RCC 7860 (cell line): ENCODE data around the gene CEMIP.

Source experiments
- DNase-seq: peaks from one replicate; pipeline ENCODE4 v3.0.0-alpha.2; 2015; ENCODE audit warnings: low spot score
- FAIRE-seq: peaks from 2 replicates; lab custom pipeline; 2012; peaks lifted over from hg19 to GRCh38; lab: Jason Lieb, UNC

CEMIP gene

GRCh38 chr15:80880086-80880485 lies 100.9 kb downstream of the CEMIP start:
- no peak for DNase-seq
- no peak for FAIRE-seq

DNA sequence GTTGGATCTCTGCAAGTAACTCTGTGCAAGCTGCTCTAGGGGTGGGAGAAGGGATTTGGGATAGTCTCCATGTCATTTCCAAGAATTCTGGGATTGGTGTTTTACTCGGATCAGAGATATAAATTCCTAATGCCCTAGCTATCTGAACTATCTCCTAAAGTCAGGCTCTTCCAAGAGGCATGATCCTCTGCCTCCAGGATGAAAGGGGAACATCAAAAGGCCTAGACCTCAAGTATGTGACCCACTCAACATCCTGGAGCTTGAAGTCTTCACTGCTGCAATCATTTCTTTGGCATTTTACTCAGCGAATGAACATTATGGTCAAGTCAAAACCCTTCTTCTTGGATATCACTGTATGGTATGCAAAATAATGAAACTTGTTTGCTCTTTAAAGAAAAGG lies 104.5 kb downstream of the CEMIP start:
- DNase-seq: no peak
- no peak for FAIRE-seq

GRCh38 chr15:80885016-80885579 lies 105.9 kb downstream of the CEMIP start:
- FAIRE-seq (no peak), DNase-seq (no peak)

GRCh38 chr15:80887148-80887547 lies 108.0 kb downstream of the CEMIP start:
- no peak for DNase-seq
- no peak for FAIRE-seq

DNA sequence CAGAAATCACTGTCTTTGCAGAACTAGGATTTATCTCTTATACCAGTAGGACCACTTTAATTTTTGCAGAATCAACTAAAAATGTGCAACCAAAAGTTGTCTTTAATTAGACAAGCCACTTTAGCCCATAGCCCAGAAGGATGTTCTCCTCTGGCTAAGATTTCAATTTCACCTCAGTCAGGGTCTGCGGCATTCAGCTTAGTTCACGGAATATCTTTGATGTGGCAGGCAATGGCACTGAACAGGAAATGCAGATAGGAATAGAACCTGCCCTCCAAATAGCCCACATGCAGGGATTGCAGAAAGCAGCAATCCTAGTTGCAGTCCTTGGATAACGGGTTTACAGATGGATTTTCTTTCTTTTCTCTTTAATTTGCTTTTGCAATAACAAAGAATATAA lies 109.7 kb downstream of the CEMIP start:
- DNase-seq: no peak
- FAIRE-seq: no peak

GRCh38 chr15:80890341-80891005 lies 111.3 kb downstream of the CEMIP start:
- FAIRE-seq (no peak), DNase-seq (peak; percentile 8)

DNA sequence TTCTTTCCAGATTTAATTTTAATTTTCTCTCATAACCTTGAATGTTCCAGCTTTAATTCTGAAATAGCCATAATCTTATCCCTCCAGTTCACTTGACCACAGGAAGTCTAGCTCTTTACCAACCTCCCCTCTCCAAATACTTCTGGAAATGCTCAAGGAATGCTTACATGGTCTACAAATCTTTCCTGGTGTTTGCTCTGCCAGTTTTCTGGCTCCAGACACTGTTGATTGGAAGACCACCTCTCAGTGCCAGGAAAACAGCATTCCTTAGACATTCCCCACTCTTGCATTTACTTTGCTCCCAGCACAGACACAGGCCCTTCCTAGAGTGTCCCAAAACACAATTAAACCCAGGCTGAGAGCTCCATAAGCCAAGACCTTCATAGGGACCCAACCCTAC lies 111.8 kb downstream of the CEMIP start:
- no peak for FAIRE-seq
- no peak for DNase-seq

DNA sequence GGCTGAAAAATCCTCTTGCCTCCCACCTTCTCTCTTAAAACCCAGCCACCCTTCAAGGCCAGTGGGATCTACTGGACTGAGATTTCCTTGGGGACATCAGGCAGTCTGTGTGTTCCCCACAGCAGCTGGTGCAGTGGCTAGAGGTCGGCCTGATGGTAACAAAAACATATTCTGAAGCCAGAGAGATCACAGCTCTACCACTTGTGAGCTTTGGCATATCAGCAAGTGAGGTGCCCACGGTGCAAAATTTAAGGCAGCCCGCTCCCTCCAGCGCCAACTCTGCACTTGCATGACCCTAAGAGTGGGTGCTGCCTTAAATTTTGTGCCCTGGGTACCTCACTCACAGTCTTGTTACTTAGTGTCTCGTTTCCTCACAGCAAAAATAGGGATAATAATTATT lies 113.2 kb downstream of the CEMIP start:
- DNase-seq: no peak
- no peak for FAIRE-seq

DNA sequence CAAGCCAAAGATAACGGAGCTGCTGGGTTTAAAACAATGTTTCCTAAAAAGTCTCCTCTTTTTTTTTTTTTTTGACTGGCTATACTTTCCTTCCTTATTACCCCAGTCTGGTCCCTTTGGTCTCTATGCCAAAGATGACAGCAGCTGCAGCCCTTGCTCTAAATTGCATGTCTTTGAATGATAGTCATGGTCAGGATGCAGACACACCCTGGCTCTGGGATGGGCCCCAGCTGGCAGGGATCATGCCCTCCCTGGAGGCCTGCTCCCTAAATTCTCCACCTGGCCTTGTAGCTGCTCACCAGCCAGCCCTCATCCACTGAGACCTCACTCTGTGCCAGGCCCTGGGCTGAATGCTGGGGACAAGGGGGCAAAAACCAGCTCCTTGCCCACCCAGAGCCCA lies 114.6 kb downstream of the CEMIP start:
- DNase-seq (no peak), FAIRE-seq (no peak)

- DNase-seq: no peak
- no peak for FAIRE-seq
Measured at GRCh38 chr15:80895091-80895490, 115.9 kb downstream of the CEMIP start.

GRCh38 chr15:80895965-80896364 lies 116.8 kb downstream of the CEMIP start:
- no peak for FAIRE-seq
- DNase-seq: no peak

GRCh38 chr15:80898040-80898439 lies 118.9 kb downstream of the CEMIP start:
- DNase-seq (no peak), FAIRE-seq (no peak)

DNA sequence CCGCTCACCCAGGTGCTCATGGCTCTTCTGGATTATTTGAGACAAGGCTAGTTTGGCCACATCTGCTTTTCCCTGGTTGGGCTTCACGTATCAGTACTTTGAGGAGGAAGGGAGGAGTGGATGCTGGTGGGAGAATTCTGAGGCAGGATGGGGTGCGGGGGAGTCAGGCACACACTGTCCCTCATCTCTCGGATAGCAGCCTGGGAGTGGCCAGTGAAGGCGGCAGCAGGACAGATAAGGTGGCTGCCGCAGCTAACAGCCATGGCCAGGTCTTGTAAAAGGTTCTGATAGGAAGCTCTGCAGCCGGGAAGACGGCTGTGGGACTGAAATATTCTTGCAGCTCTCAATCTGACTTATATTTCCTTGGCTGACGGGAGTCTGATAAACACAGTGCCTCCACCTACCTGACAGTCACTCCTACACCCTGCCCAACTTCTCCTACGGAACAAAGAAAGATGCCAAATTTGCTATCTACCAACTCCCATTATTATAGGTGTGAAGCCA lies 123.2 kb downstream of the CEMIP start:
- FAIRE-seq (no peak), DNase-seq (no peak)

GRCh38 chr15:80904998-80905397 lies 125.8 kb downstream of the CEMIP start:
- FAIRE-seq (no peak), DNase-seq (no peak)

DNA sequence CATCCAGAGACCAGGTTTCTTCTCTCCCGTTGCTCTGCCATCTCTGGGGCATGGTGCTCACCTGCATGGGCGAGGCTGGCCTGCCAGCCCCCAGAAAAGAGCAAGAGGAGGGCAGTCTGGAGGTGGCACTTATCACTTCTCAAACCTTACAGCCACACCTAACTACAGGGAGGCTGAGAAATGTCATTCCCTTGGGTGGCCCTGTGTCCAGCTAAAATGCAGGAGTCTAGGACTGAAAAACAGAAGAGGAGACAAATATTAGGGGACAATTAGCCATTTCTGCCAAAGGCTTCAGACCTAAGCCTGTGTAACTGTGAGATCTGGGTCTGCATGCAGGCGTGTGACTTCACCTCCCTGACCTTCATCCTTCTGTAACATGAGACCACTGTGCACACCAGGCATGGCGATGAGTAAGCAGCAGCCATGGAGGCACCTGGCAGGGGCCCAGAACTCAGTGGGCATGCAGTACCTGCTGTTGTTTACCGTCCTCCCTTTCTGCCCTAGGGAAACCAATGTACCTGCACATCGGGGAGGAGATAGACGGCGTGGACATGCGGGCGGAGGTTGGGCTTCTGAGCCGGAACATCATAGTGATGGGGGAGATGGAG lies 127.1 kb downstream of the CEMIP start:
- peak; percentile 27 for FAIRE-seq
- DNase-seq: peak; percentile 74

DNA sequence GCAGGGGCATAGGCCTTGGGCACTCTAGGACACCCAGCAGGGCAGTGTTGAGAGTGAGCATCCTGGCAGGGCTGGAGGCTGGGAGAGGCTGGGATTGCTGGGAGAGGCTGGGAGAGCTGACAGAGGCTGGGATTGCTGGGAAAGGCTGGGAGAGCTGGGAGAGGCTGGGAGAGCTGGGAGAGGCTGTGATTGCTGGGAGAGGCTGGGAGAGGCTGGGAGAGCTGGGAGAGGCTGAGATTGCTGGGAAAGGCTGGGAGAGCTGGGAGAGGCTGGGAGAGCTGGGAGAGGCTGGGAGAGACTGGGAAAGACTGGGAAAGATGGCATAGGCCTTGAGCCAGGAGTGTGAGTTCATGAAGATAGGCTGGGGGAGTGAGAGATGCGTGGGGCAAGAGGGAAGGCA lies 132.7 kb downstream of the CEMIP start:
- no peak for FAIRE-seq
- no peak for DNase-seq

DNA sequence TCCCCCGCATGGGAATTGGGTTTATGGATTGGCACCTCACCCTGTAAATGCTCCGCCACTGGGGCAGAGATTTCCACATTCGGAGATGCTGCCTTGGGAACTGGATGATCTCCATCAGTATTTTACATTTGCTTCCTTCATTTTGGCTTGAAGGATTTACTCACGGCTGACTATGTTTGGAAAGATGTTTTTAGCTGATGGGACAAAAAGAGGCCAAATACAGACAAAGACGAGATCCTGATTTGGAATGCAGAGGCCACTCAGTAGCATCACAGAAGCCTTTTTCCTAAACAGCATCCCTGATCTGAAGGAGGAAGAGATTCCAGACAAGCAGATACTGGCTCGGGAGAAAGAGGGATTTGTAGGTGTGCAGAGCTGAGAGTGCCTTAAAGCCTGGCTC lies 133.5 kb downstream of the CEMIP start:
- no peak for FAIRE-seq
- DNase-seq: no peak

GRCh38 chr15:80913541-80913940 lies 134.4 kb downstream of the CEMIP start:
- FAIRE-seq: no peak

DNA sequence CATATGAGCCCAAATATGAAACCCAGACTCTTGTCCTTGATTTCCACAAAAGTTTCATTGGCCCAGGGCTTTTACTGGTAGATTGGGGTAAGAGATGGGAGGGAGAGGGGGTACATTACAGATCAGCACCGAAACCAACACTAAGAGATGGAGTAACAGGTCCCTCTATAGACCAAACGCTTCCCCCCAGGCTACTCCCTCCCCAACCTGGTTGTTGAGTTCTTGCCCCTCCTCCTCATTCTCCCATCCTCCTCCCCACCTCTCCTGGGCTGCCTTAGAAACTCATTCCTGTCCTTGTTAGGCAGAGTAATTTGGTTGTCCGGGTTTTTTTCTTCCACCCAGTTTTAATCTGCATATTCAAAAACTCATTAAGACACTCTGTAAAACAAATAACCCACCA lies 136.3 kb downstream of the CEMIP start:
- FAIRE-seq (no peak), DNase-seq (no peak)

More at GRCh38 chr15:80913541-80913940, 134.4 kb downstream of the CEMIP start:
- no peak for DNase-seq

DNA sequence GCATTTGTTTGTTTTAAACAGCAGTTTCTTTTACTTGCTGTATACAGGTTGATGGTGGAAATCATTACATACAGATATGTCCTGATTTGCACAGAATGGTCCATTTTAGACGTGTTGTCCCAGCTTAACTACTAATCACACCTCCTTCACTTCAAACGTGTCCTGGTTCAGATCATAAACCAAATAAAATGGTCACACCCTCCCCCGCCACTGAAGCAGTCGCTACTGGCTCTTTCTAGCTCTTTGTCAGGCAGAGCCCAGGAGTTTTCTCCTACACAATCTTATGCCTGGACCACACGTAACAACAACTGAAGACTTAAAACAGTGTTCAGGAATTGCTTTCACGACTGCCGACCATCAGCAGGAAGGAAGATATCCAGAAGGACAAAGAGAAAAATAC lies 136.9 kb downstream of the CEMIP start:
- DNase-seq: no peak
- no peak for FAIRE-seq

GRCh38 chr15:80918196-80918783 lies 139.1 kb downstream of the CEMIP start:
- FAIRE-seq: no peak
- no peak for DNase-seq

GRCh38 chr15:80920271-80920699 lies 141.1 kb downstream of the CEMIP start:
- FAIRE-seq (no peak), DNase-seq (no peak)
